GM12892 (cell line): ENCODE data around the gene C1orf116.

Source experiments
- DNase-seq: peaks from one replicate; pipeline ENCODE4 v3.0.0; 2011; ENCODE audit not compliant: insufficient read length
- FAIRE-seq: peaks from 2 replicates; lab custom pipeline; 2011; peaks lifted over from hg19 to GRCh38; lab: Jason Lieb, UNC
- POLR2A ChIP-seq: IDR thresholded peaks from 2 replicates; pipeline ENCODE4 v1.6.1; 2011; ENCODE audit warnings: low read depth, low read length, control low read depth
- POLR2AphosphoS5 ChIP-seq: IDR thresholded peaks from 2 replicates; pipeline ENCODE4 v1.6.1; 2011; ENCODE audit warnings: low read depth, low read length, control low read depth
- TAF1 ChIP-seq: IDR thresholded peaks from 2 replicates; pipeline ENCODE4 v1.6.1; 2011; ENCODE audit warnings: low read depth, mild to moderate bottlenecking, control low read depth, low read length, borderline replicate concordance

The C1orf116 gene

GRCh38 chr1:207071426-207071825 is 38.9 kb upstream of the C1orf116 start:
- FAIRE-seq (no peak), DNase-seq (no peak)
- TF ChIP-seq POLR2AphosphoS5 (no peak), TAF1 (no peak), POLR2A (no peak)

DNA sequence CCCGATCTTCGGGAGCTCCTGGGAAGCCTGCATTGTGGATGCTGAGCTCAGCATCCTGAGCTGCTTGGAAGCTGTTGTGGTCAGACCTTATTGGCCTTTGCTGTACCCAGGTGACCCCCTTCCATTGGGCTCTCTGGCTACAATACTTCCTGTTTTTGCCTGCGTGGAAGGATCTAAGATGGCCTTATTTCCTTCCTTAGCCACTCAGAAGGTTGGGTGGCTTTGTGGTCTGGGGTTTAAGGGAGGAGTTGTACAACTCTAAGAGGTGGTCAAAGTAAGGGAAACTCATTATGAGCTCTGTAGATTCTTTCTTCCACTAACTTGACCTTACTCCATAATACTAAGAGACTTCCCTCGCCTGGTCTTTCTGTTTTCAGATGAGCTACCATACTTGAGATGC is 38.3 kb upstream of the C1orf116 start:
- FAIRE-seq (no peak), DNase-seq (no peak)
- no peak for TF ChIP-seq POLR2AphosphoS5
- TF ChIP-seq TAF1: no peak
- TF ChIP-seq POLR2A: no peak

DNA sequence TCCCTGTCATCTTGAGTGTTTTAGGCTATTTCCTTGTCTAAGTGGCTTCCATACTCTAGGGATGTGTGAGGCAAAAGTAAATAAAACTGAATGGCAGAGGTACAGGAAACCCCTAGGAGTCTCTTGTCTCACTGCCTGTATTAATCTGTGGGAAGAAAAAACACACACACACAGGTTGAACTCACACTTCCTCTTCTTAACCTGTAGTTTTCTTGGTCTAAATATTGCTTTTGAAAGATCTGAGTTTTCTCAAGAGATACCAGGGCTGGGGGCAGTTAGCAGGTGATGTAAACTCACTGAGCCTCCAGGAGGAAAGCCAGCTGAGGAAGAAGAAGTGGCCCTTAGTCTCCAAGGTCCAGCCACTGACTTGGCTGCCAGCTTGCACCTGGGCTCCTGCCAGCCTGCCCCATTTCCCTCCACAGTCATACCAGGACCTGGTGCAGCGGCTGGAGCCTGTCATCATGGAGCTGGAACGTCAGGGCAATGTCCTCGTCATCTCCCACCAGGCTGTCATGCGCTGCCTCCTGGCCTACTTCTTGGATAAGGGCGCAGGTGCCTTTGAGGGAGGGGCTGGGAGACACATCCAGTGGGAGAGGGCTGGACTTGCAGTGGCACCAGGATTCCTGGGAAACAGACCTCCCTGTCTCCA is 37.4 kb upstream of the C1orf116 start:
- peak; percentile 33 for FAIRE-seq
- DNase-seq: no peak
- TF ChIP-seq POLR2A (no peak), TAF1 (no peak), POLR2AphosphoS5 (no peak)

- FAIRE-seq (no peak), DNase-seq (no peak)
- TF ChIP-seq TAF1 (no peak), POLR2A (no peak), POLR2AphosphoS5 (no peak)
These were observed 36.5 kb upstream of the C1orf116 start for GRCh38 chr1:207069061-207069460.

DNA sequence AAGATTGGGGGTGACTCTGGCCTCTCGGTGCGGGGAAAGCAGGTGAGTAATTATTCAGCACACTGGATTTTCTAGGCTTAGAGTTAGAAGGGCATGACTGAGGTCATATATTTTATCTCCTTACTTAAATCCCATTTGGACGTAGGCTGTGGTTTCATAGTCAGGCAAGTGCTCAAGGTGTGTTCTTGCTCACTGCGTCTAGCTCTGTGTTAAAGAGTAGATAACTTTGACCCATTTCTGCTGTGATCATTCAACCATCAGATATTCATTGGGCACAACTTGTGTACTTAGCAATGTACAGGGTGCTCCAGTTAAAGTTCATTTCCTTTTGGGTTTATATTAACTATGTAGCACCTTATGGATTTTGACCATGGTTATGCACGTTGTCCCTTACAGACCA is 35.1 kb upstream of the C1orf116 start:
- TF ChIP-seq POLR2AphosphoS5: no peak
- no peak for TF ChIP-seq TAF1
- TF ChIP-seq POLR2A: no peak
- no peak for FAIRE-seq
- DNase-seq: no peak

GRCh38 chr1:207067185-207067584 is 34.6 kb upstream of the C1orf116 start:
- DNase-seq (no peak), FAIRE-seq (no peak)
- TF ChIP-seq POLR2A (no peak), POLR2AphosphoS5 (no peak), TAF1 (no peak)

DNA sequence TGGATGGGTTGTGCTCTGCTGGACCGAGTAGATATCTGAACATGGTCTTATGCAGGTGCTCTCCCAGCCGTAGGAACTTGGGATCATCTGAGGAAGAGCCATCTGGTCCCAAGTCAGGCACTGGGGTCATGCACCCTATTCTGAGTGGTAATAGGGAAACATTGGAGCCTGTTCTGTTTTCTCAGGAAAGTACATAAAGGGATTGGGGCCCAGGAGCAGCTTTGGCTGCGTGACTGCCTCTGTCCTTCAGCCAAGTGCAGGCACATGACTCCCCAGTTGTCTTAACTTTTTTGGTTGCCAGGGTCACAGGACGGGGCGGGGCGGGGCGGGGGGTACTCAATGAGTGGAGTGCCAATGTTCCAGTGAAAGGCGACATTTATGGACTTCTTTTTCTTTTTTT is 32.0 kb upstream of the C1orf116 start:
- no peak for DNase-seq
- TF ChIP-seq POLR2AphosphoS5 (no peak), TAF1 (no peak), POLR2A (no peak)
- no peak for FAIRE-seq

DNA sequence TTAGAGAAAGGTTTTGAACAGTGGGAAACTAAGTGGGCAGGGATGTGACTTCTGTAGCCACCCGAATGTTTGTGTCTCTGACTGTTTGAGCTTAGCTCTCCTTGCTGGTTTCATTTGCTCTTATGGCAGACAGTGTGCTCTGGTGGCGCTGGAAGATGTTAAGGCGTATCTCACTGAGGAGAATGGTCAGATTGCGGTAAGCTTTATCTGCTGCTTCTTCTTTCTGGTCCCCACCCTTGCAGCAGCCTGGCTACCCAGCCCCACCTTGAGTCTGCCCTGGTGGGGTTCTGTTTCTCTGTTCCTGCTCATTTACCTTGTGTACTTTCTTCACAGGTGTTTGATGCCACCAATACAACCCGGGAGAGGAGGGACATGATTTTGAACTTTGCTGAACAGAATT is 30.5 kb upstream of the C1orf116 start:
- TF ChIP-seq POLR2AphosphoS5: no peak
- no peak for TF ChIP-seq POLR2A
- no peak for TF ChIP-seq TAF1
- no peak for DNase-seq
- no peak for FAIRE-seq

DNA sequence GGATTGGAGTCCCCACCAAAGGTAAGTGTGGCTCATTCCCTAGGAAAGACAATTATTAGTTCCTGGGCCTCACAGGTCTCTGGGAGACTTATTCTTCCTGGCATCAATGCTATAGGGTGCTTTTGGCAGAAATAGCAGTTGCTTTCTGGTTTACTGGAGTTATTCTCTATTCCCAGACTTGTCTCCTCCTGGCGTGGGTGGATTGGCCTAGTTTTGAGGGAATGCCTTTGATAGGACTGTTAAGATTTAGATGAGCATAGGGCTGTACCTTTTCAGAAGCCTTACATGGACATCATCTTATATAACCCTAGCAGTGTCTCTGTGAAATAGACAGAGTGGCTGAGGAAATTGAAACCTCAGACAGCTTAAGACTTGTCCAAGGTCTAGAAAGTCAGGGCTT is 29.5 kb upstream of the C1orf116 start:
- FAIRE-seq (no peak), DNase-seq (no peak)
- TF ChIP-seq POLR2A: no peak
- TF ChIP-seq POLR2AphosphoS5: no peak
- no peak for TF ChIP-seq TAF1

DNA sequence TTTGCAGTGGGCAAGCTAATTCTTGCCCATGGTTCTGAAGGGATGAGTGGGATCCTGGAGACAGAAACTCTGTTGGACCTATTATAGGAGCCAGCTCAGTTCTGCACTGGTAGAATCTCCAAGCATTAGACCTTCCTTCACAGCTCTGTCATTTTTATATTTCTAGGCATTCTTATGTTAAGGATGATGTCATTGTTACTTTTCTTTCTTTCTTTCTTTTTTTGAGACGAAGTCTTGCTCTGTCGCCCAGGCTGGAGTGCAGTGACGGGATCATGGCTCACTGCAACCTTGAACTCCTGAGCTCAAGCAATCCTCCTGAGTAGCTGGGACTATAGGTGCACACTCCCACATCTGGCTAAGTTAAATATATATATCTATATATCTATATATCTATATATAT is 28.0 kb upstream of the C1orf116 start:
- DNase-seq: no peak
- no peak for FAIRE-seq

DNA sequence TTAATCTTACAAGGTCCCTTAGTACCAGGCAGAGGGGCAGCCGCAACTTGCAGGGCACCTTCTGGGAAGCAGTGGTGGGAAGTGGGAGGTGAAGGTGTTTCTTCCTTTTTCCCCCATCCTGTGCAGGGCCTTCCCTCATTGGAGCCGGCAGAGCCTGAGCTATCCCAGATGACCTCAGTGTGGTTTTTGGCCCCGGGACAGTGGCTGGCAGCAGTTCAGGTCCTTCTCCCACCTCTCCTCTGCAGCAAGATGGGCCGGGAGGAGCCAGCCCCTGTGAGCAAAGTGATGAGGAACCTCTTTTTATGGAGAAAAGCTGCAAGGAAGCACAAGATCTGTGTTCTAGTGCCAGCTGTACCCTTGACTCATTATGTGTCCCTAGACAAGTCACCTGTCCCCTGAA is 27.3 kb upstream of the C1orf116 start:
- no peak for FAIRE-seq
- DNase-seq: no peak
- TF ChIP-seq POLR2A: no peak
- TF ChIP-seq POLR2AphosphoS5: no peak
- no peak for TF ChIP-seq TAF1

More for the DNA sequence above, 28.0 kb upstream of the C1orf116 start:
- TF ChIP-seq TAF1 (no peak), POLR2A (no peak), POLR2AphosphoS5 (no peak)

- DNase-seq: no peak
- no peak for TF ChIP-seq POLR2AphosphoS5
- no peak for TF ChIP-seq POLR2A
- TF ChIP-seq TAF1: no peak
- FAIRE-seq: no peak
These were observed 26.6 kb upstream of the C1orf116 start for GRCh38 chr1:207058878-207059867.
